GM23338 (cell line): Measurements from ENCODE around the gene ZNF267.

ENCODE experiments used
- CREB1 ChIP-seq: fragments of 250-450 bp; sonication (Bioruptor Pico); IDR thresholded peaks from 2 replicates; pipeline ENCODE4 v1.5.0; 2020; ENCODE audit warnings: low read depth, mild to moderate bottlenecking, moderate library complexity
- EZH2 ChIP-seq: fragments of 200-600 bp; sonication (generic); IDR thresholded peaks from one replicate; pipeline ENCODE4 v1.8.0; 2017; ENCODE audit warnings: antibody characterized with exemption, mild to moderate bottlenecking, low read depth; ENCODE audit not compliant: unreplicated experiment
- EZH2phosphoT487 ChIP-seq: fragments of 200-600 bp; sonication (generic); IDR thresholded peaks from one replicate; pipeline ENCODE4 v1.8.1; 2018; ENCODE audit warnings: antibody characterized with exemption; ENCODE audit not compliant: unreplicated experiment
- JUNB ChIP-seq: IDR thresholded peaks from one replicate; pipeline ENCODE4 v1.6.1; 2016; ENCODE audit warnings: antibody characterized with exemption; ENCODE audit not compliant: unreplicated experiment
- NANOG ChIP-seq: IDR thresholded peaks from 2 replicates; pipeline ENCODE4 v1.6.1; 2016; ENCODE audit warnings: antibody characterized with exemption, borderline replicate concordance
- POLR2AphosphoS5 ChIP-seq: IDR thresholded peaks from 2 replicates; pipeline ENCODE4 v1.6.1; 2016; ENCODE audit warnings: antibody characterized with exemption, low read depth
- STAT1 ChIP-seq: IDR thresholded peaks from one replicate; pipeline ENCODE4 v1.6.1; 2016; ENCODE audit warnings: antibody characterized with exemption; ENCODE audit not compliant: unreplicated experiment
- ZNF114 ChIP-seq: fragments of 250-450 bp; sonication (Bioruptor Pico); IDR thresholded peaks from 2 replicates; pipeline ENCODE4 v1.5.0; 2020; ENCODE audit warnings: mild to moderate bottlenecking, moderate library complexity
- ZNF331 ChIP-seq: fragments of 250-450 bp; sonication (Bioruptor Pico); IDR thresholded peaks from 2 replicates; pipeline ENCODE4 v1.5.0; 2020; ENCODE audit warnings: low read depth, mild to moderate bottlenecking, moderate library complexity
- TF ChIP-seq, protein P1 (sequence below), 2 experiments: fragments of 200-600 bp in 1 of 2; sonication (generic) in 1 of 2; conservative IDR thresholded peaks; 2 replicates each; pipeline versions ENCODE4 v1.5.1 to v1.6.1; 2016 to 2017; ENCODE audit warnings: antibody characterized with exemption in 2 of 2, low read depth in 2 of 2, mild to moderate bottlenecking in 2 of 2, moderate library complexity in 1 of 2
- TF ChIP-seq, protein P2 (sequence below): IDR thresholded peaks from one replicate; pipeline ENCODE4 v1.6.1; 2018; ENCODE audit warnings: antibody characterized with exemption; ENCODE audit not compliant: unreplicated experiment
- TF ChIP-seq, protein P3 (sequence below): IDR thresholded peaks from 2 replicates; pipeline ENCODE4 v1.6.1; 2016; ENCODE audit warnings: antibody characterized with exemption
- TF ChIP-seq, protein P4 (sequence below): fragments of 250-450 bp; sonication (Bioruptor Pico); IDR thresholded peaks from 2 replicates; pipeline ENCODE4 v1.5.0; 2020; ENCODE audit warnings: mild to moderate bottlenecking, moderate library complexity

DNA sequence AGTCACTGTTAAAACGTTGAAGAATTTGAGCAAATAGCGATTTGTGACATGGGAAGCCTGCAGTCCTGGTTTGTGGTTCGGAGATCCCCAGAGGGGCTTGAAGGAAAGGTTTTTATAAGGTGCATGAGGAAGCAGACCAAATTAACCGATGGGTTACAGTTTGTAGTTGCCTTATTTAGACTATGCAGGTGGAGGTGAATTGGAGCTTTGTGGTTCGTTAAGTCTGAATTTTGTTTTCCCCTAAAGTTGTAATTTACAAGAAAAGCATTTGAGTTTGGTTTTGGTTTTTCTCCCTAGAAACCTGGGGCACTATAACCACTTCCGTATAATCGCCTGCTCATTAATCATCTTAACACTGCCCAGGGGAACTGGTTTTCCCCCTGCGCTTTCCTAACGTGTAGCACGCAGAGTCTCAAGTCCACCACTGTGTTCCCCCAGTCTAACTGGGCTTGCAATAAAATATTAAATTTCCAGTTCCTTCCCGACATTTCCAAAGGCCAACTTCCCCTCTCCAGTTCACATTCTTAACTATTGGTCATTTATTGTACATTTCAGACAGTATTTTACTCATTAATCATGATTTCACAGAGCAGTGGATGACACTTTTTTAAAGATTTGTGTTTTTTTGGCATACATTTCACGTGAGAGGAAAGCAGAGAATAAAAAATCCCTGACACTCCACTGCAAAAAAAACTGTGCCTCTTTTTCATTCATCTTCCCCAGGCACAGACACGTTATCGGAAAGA, 932 bp downstream of the ZNF267 start:
- TF ChIP-seq, protein P1, sequence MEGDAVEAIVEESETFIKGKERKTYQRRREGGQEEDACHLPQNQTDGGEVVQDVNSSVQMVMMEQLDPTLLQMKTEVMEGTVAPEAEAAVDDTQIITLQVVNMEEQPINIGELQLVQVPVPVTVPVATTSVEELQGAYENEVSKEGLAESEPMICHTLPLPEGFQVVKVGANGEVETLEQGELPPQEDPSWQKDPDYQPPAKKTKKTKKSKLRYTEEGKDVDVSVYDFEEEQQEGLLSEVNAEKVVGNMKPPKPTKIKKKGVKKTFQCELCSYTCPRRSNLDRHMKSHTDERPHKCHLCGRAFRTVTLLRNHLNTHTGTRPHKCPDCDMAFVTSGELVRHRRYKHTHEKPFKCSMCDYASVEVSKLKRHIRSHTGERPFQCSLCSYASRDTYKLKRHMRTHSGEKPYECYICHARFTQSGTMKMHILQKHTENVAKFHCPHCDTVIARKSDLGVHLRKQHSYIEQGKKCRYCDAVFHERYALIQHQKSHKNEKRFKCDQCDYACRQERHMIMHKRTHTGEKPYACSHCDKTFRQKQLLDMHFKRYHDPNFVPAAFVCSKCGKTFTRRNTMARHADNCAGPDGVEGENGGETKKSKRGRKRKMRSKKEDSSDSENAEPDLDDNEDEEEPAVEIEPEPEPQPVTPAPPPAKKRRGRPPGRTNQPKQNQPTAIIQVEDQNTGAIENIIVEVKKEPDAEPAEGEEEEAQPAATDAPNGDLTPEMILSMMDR (conservative IDR thresholded peaks at IDR 0.05; ENCODE audit: low read depth in 2 of 2): no peak
- TF ChIP-seq EZH2 (no peak), CREB1 (CRISPR knock-in tag) (no peak), ZNF331 (CRISPR knock-in tag) (no peak), STAT1 (no peak), EZH2phosphoT487 (no peak), POLR2AphosphoS5 (no peak), NANOG (no peak), JUNB (no peak), ZNF114 (no peak)
- TF ChIP-seq, protein P2, sequence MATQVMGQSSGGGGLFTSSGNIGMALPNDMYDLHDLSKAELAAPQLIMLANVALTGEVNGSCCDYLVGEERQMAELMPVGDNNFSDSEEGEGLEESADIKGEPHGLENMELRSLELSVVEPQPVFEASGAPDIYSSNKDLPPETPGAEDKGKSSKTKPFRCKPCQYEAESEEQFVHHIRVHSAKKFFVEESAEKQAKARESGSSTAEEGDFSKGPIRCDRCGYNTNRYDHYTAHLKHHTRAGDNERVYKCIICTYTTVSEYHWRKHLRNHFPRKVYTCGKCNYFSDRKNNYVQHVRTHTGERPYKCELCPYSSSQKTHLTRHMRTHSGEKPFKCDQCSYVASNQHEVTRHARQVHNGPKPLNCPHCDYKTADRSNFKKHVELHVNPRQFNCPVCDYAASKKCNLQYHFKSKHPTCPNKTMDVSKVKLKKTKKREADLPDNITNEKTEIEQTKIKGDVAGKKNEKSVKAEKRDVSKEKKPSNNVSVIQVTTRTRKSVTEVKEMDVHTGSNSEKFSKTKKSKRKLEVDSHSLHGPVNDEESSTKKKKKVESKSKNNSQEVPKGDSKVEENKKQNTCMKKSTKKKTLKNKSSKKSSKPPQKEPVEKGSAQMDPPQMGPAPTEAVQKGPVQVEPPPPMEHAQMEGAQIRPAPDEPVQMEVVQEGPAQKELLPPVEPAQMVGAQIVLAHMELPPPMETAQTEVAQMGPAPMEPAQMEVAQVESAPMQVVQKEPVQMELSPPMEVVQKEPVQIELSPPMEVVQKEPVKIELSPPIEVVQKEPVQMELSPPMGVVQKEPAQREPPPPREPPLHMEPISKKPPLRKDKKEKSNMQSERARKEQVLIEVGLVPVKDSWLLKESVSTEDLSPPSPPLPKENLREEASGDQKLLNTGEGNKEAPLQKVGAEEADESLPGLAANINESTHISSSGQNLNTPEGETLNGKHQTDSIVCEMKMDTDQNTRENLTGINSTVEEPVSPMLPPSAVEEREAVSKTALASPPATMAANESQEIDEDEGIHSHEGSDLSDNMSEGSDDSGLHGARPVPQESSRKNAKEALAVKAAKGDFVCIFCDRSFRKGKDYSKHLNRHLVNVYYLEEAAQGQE: no peak
- TF ChIP-seq, protein P3, sequence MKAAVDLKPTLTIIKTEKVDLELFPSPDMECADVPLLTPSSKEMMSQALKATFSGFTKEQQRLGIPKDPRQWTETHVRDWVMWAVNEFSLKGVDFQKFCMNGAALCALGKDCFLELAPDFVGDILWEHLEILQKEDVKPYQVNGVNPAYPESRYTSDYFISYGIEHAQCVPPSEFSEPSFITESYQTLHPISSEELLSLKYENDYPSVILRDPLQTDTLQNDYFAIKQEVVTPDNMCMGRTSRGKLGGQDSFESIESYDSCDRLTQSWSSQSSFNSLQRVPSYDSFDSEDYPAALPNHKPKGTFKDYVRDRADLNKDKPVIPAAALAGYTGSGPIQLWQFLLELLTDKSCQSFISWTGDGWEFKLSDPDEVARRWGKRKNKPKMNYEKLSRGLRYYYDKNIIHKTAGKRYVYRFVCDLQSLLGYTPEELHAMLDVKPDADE: no peak
- TF ChIP-seq, protein P4, sequence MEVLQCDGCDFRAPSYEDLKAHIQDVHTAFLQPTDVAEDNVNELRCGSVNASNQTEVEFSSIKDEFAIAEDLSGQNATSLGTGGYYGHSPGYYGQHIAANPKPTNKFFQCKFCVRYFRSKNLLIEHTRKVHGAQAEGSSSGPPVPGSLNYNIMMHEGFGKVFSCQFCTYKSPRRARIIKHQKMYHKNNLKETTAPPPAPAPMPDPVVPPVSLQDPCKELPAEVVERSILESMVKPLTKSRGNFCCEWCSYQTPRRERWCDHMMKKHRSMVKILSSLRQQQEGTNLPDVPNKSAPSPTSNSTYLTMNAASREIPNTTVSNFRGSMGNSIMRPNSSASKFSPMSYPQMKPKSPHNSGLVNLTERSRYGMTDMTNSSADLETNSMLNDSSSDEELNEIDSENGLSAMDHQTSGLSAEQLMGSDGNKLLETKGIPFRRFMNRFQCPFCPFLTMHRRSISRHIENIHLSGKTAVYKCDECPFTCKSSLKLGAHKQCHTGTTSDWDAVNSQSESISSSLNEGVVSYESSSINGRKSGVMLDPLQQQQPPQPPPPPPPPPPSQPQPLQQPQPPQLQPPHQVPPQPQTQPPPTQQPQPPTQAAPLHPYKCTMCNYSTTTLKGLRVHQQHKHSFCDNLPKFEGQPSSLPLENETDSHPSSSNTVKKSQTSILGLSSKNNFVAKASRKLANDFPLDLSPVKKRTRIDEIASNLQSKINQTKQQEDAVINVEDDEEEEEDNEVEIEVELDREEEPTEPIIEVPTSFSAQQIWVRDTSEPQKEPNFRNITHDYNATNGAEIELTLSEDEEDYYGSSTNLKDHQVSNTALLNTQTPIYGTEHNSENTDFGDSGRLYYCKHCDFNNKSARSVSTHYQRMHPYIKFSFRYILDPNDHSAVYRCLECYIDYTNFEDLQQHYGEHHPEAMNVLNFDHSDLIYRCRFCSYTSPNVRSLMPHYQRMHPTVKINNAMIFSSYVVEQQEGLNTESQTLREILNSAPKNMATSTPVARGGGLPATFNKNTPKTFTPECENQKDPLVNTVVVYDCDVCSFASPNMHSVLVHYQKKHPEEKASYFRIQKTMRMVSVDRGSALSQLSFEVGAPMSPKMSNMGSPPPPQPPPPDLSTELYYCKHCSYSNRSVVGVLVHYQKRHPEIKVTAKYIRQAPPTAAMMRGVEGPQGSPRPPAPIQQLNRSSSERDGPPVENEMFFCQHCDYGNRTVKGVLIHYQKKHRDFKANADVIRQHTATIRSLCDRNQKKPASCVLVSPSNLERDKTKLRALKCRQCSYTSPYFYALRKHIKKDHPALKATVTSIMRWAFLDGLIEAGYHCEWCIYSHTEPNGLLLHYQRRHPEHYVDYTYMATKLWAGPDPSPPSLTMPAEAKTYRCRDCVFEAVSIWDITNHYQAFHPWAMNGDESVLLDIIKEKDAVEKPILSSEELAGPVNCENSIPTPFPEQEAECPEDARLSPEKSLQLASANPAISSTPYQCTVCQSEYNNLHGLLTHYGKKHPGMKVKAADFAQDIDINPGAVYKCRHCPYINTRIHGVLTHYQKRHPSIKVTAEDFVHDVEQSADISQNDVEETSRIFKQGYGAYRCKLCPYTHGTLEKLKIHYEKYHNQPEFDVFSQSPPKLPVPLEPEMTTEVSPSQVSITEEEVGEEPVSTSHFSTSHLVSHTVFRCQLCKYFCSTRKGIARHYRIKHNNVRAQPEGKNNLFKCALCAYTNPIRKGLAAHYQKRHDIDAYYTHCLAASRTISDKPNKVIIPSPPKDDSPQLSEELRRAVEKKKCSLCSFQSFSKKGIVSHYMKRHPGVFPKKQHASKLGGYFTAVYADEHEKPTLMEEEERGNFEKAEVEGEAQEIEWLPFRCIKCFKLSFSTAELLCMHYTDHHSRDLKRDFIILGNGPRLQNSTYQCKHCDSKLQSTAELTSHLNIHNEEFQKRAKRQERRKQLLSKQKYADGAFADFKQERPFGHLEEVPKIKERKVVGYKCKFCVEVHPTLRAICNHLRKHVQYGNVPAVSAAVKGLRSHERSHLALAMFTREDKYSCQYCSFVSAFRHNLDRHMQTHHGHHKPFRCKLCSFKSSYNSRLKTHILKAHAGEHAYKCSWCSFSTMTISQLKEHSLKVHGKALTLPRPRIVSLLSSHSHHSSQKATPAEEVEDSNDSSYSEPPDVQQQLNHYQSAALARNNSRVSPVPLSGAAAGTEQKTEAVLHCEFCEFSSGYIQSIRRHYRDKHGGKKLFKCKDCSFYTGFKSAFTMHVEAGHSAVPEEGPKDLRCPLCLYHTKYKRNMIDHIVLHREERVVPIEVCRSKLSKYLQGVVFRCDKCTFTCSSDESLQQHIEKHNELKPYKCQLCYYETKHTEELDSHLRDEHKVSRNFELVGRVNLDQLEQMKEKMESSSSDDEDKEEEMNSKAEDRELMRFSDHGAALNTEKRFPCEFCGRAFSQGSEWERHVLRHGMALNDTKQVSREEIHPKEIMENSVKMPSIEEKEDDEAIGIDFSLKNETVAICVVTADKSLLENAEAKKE (CRISPR knock-in tag): no peak
